HCT116 (cell line): ENCODE measurements around the gene KCNV2. TPM values are rescaled to one million over a fixed set of nuclear protein-coding genes. Genes with fewer than 3 reads are reported as not detected.

Experiments
- ATAC-seq: fragments of 200-7000 bp; cut with Tn5 transposase; 2 replicates; pipeline ENCODE4 v1.9.1; 2020; ENCODE audit warnings: mild to moderate bottlenecking, moderate library complexity
- Bru-seq: library from RNA; stranded (reverse); fragments of 400-500 nt; gene quantifications from one replicate; lab custom pipeline; 2021; lab: Mats Ljungman, UMichigan
- BruChase-seq, 2 experiments: library from RNA; stranded (reverse); fragments of 400-500 nt; gene quantifications; one replicate each; lab custom pipeline; 2021; lab: Mats Ljungman, UMichigan
- BruUV-seq: library from RNA; stranded (reverse); fragments of 400-500 nt; replicated peaks from 2 replicates; lab custom pipeline; 2021; lab: Mats Ljungman, UMichigan
- CTCF ChIA-PET: fragments of 300-600 bp; sonication (Branson Sonifier 250); formaldehyde crosslinking; loops from one replicate; lab custom pipeline; 2021; ENCODE audit warnings: antibody characterized with exemption; lab: Charles Lee
- POLR2A ChIA-PET: fragments of 300-600, 350-600 bp; sonication (Branson Sonifier 250); formaldehyde crosslinking; loops from one replicate; lab custom pipeline; 2021; ENCODE audit warnings: antibody characterized with exemption; lab: Charles Lee
- RAD21 ChIA-PET, 2 experiments: fragments of 300-600 bp; sonication (Branson Sonifier 250); formaldehyde crosslinking; loops; one replicate each; lab custom pipeline; 2023; ENCODE audit warnings: low total read pairs in 2 of 2; ENCODE audit not compliant: uncharacterized antibody in 2 of 2, unreplicated experiment in 2 of 2, low non-redundant PET in 1 of 2; lab: Charles Lee
- DNase-seq: peaks from one replicate; pipeline ENCODE4 v3.0.0-alpha.2; 2010; ENCODE audit warnings: low read depth, low spot score
- H2AFZ ChIP-seq: fragments of 200-600 bp; shearing (Covaris generic), sonication (generic); 2 replicates; pipeline ENCODE4 v1.6.1; 2017; ENCODE audit warnings: low read depth, mixed run types, mixed read lengths, antibody characterized with exemption, low read length; ENCODE audit not compliant: poor library complexity, severe bottlenecking
- H3K27ac ChIP-seq: 2 replicates; pipeline ENCODE4 v1.5.1; 2012; ENCODE audit warnings: low read depth, low read length
- H3K27me3 ChIP-seq: fragments of 200-600 bp; sonication (generic); 2 replicates; pipeline ENCODE4 v1.6.1; 2016; ENCODE audit warnings: mixed run types, low read length, mixed read lengths; ENCODE audit not compliant: insufficient read depth
- H3K36me3 ChIP-seq, 2 experiments: fragments of 200-500 bp in 1 of 2; fragments of 200-600 bp in 1 of 2; sonication (Bioruptor generic) in 1 of 2; sonication (generic) in 1 of 2; 2 replicates each; pipeline versions ENCODE4 v1.5.1 to v1.6.1; 2014 to 2016; ENCODE audit warnings: low read length in 2 of 2, inconsistent platforms in 1 of 2, mixed read lengths in 1 of 2, mixed run types in 1 of 2; ENCODE audit not compliant: insufficient read depth in 2 of 2, control insufficient read depth in 1 of 2
- H3K4me1 ChIP-seq, 2 experiments: fragments of 200-600 bp in 1 of 2; sonication (generic) in 1 of 2; 2 replicates each; pipeline versions ENCODE4 v1.5.1 to v1.6.1; 2012 to 2017; ENCODE audit warnings: low read length in 2 of 2, inconsistent platforms in 1 of 2, mild to moderate bottlenecking in 1 of 2, mixed read lengths in 1 of 2, mixed run types in 1 of 2, moderate library complexity in 1 of 2; ENCODE audit not compliant: insufficient read depth in 2 of 2, control insufficient read depth in 1 of 2
- H3K4me2 ChIP-seq: fragments of 200-600 bp; sonication (generic); 2 replicates; pipeline ENCODE4 v1.6.1; 2017; ENCODE audit warnings: mixed run types, low read length, mixed read lengths
- H3K4me3 ChIP-seq, 2 experiments: fragments of 200-600 bp in 1 of 2; sonication (generic) in 1 of 2; replicated peaks in 1 of 2; 2 replicates each; pipeline ENCODE4 v1.5.1; 2011 to 2016; ENCODE audit warnings: low read length in 2 of 2, control low read depth in 1 of 2, low read depth in 1 of 2, mild to moderate bottlenecking in 1 of 2, mixed read lengths in 1 of 2, mixed run types in 1 of 2
- H3K79me2 ChIP-seq: fragments of 200-600 bp; sonication (generic); 2 replicates; pipeline ENCODE4 v1.6.1; 2017; ENCODE audit warnings: mild to moderate bottlenecking, mixed run types, low read length, moderate library complexity, mixed read lengths; ENCODE audit not compliant: insufficient read depth
- H3K9ac ChIP-seq: fragments of 200-600 bp; sonication (generic); 2 replicates; pipeline ENCODE4 v1.6.1; 2016; ENCODE audit warnings: low read length, mixed read lengths
- H3K9me2 ChIP-seq: fragments of 200-600 bp; sonication (generic), shearing (Covaris generic); 2 replicates; pipeline ENCODE4 v1.6.1; 2017; ENCODE audit warnings: mixed run types, mild to moderate bottlenecking, moderate library complexity; ENCODE audit not compliant: insufficient read depth
- H3K9me3 ChIP-seq, 2 experiments: fragments of 200-500 bp in 1 of 2; fragments of 200-600 bp in 1 of 2; sonication (Bioruptor generic) in 1 of 2; sonication (generic) in 1 of 2; 2 replicates each; pipeline ENCODE4 v1.6.1; 2014 to 2017; ENCODE audit warnings: low read length in 2 of 2, mixed read lengths in 2 of 2, inconsistent platforms in 1 of 2, low read depth in 1 of 2, mild to moderate bottlenecking in 1 of 2, mixed run types in 1 of 2, moderate library complexity in 1 of 2; ENCODE audit not compliant: control insufficient read depth in 1 of 2, insufficient read depth in 1 of 2
- H4K20me1 ChIP-seq: fragments of 200-600 bp; sonication (generic), shearing (Covaris generic); 2 replicates; pipeline ENCODE4 v1.6.1; 2017; ENCODE audit warnings: mixed run types, mild to moderate bottlenecking, moderate library complexity; ENCODE audit not compliant: insufficient read depth
- CBX3 ChIP-seq: IDR thresholded peaks from 2 replicates; pipeline ENCODE4 v1.6.1; 2012; ENCODE audit warnings: low read depth
- ELF1 ChIP-seq: IDR thresholded peaks from 2 replicates; pipeline ENCODE4 v1.6.1; 2012; ENCODE audit warnings: low read depth, borderline replicate concordance
- EZH2 ChIP-seq: fragments of 200-600 bp; sonication (generic); IDR thresholded peaks from 2 replicates; pipeline ENCODE4 v1.6.1; 2017; ENCODE audit warnings: antibody characterized with exemption, mixed run types
- EZH2phosphoT487 ChIP-seq: fragments of 200-600 bp; IDR thresholded peaks from 2 replicates; pipeline ENCODE4 v1.6.1; 2018; ENCODE audit warnings: antibody characterized with exemption, borderline replicate concordance
- YY1 ChIP-seq: IDR thresholded peaks from 2 replicates; pipeline ENCODE4 v1.6.1; 2011; ENCODE audit warnings: low read length, low read depth, moderate library complexity, mild to moderate bottlenecking; ENCODE audit not compliant: insufficient replicate concordance; ENCODE audit errors: extremely low read depth
- ZFX ChIP-seq: fragments of 450-650 bp; IDR thresholded peaks from 2 replicates; pipeline ENCODE4 v1.6.1; 2017
- ZNF274 ChIP-seq: fragments of 200-500 bp; sonication (Bioruptor generic); IDR thresholded peaks from 2 replicates; pipeline ENCODE4 v1.6.1; 2014; ENCODE audit warnings: mild to moderate bottlenecking, low read depth, low read length, inconsistent platforms
- intact Hi-C: fragments of 100-400 bp; cut with micrococcal nuclease; formaldehyde crosslinking; loops from 2 replicates; pipeline ENCODE4 v1.10.0; 2022
- long read RNA-seq: library from polyadenylated mRNA; unstranded; transcript quantifications from one replicate; pipeline ENCODE4 v2.0.0, GENCODE V29; 2021; ENCODE audit not compliant: unreplicated experiment
- polyA plus RNA-seq: library from polyadenylated mRNA; unstranded; fragments of >200 nt; gene quantifications from 2 replicates; pipeline ENCODE4 v1.2.1, GENCODE V29; 2012; ENCODE audit warnings: missing spikeins
- total RNA-seq: library from RNA; stranded (reverse); gene quantifications from one replicate; pipeline ENCODE4 v1.2.1, GENCODE V29; 2021; ENCODE audit not compliant: unreplicated experiment
- TF ChIP-seq, protein P1 (sequence below), 3 experiments: fragments of 200-600 bp in 1 of 3; sonication (generic) in 1 of 3; IDR thresholded peaks in 2 of 3; conservative IDR thresholded peaks in 1 of 3; 2 replicates each; pipeline ENCODE4 v1.5.1; 2012 to 2017; ENCODE audit warnings: low read depth in 2 of 3, low read length in 2 of 3, antibody characterized with exemption in 1 of 3, borderline replicate concordance in 1 of 3, control low read depth in 1 of 3, mild to moderate bottlenecking in 1 of 3, mixed read lengths in 1 of 3, mixed run types in 1 of 3, moderate library complexity in 1 of 3; ENCODE audit not compliant: insufficient read depth in 1 of 3
- TF ChIP-seq, protein P2 (sequence below): IDR thresholded peaks from 2 replicates; pipeline ENCODE4 v1.6.1; 2012; ENCODE audit warnings: low read depth
- TF ChIP-seq, protein P3 (sequence below): IDR thresholded peaks from 2 replicates; pipeline ENCODE4 v1.6.1; 2011; ENCODE audit warnings: mild to moderate bottlenecking, low read length, moderate library complexity; ENCODE audit not compliant: insufficient replicate concordance; ENCODE audit errors: extremely low read depth

KCNV2 gene
- not detected for total RNA-seq
- 0.06 and 0.26 TPM in 2 replicates for polyA plus RNA-seq
- Bru-seq, nascent RNA, result not detected
- not detected for BruChase-seq, experiment 1, labeled RNA remaining after a 6-hour chase
- BruChase-seq, experiment 2, labeled RNA remaining after a 2-hour chase, result not detected
- long read RNA-seq, result 0 reads

DNA sequence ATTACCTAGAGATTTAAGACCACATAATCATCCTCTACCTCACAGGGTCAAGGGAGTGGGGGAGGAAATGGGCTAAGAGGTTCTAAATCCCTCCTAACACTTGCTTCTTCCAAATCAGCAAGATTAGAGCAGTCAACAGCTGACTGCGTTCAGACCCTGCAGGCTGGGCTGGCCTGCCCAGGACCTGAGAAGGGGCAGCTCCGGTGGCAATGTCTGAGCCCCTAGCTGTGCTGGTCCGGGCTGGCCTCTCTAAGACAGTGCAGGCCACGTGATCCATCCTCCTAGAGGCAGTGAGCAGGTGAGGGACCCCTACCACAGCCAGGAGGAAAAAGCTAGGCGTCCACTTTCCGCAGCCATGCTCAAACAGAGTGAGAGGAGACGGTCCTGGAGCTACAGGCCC lies at the start of gene KCNV2:
Gene KCNV2 (plus strand): TSS at position 126 of the 400 bp plus-strand sequence. CDS start 230 bp downstream, at position 356.
- no peak for DNase-seq
- Histone ChIP-seq H3K4me3 (no peak within 1 kb of the TSS), H4K20me1 (no peaks in the 10 kb centered on the region), H3K9ac (no peak within 1 kb of the TSS), H3K4me1 (no peaks in the 10 kb centered on the region), H3K4me2 (no peak within 1 kb of the TSS), H3K9me3 (no peaks in the 10 kb centered on the region), H2AFZ (no peak within 1 kb of the TSS), H3K79me2 (no peaks in the 10 kb centered on the region), H3K36me3 (peaks cover 0 to 5% of the 10 kb centered on the region in 2 experiments; a peak in 1 of 4 replicates), H3K9me2 (no peaks in the 10 kb centered on the region), H3K27ac (no peak within 1 kb of the TSS), H3K27me3 (no peaks in the 10 kb centered on the region)
- TF ChIP-seq YY1, result no peak
- TF ChIP-seq, protein P1, sequence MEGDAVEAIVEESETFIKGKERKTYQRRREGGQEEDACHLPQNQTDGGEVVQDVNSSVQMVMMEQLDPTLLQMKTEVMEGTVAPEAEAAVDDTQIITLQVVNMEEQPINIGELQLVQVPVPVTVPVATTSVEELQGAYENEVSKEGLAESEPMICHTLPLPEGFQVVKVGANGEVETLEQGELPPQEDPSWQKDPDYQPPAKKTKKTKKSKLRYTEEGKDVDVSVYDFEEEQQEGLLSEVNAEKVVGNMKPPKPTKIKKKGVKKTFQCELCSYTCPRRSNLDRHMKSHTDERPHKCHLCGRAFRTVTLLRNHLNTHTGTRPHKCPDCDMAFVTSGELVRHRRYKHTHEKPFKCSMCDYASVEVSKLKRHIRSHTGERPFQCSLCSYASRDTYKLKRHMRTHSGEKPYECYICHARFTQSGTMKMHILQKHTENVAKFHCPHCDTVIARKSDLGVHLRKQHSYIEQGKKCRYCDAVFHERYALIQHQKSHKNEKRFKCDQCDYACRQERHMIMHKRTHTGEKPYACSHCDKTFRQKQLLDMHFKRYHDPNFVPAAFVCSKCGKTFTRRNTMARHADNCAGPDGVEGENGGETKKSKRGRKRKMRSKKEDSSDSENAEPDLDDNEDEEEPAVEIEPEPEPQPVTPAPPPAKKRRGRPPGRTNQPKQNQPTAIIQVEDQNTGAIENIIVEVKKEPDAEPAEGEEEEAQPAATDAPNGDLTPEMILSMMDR (IDR thresholded peaks at IDR 0.05 in 2 of 3, conservative IDR thresholded peaks at IDR 0.05 in 1 of 3; ENCODE audit: borderline replicate concordance in 1 of 3, insufficient read depth in 1 of 3, low read depth in 2 of 3, low read length in 2 of 3), result no peak
- TF ChIP-seq EZH2, result no peak
- TF ChIP-seq ZFX, result no peak
- TF ChIP-seq ELF1, result no peak
- no peak for TF ChIP-seq EZH2phosphoT487
- TF ChIP-seq, protein P2, sequence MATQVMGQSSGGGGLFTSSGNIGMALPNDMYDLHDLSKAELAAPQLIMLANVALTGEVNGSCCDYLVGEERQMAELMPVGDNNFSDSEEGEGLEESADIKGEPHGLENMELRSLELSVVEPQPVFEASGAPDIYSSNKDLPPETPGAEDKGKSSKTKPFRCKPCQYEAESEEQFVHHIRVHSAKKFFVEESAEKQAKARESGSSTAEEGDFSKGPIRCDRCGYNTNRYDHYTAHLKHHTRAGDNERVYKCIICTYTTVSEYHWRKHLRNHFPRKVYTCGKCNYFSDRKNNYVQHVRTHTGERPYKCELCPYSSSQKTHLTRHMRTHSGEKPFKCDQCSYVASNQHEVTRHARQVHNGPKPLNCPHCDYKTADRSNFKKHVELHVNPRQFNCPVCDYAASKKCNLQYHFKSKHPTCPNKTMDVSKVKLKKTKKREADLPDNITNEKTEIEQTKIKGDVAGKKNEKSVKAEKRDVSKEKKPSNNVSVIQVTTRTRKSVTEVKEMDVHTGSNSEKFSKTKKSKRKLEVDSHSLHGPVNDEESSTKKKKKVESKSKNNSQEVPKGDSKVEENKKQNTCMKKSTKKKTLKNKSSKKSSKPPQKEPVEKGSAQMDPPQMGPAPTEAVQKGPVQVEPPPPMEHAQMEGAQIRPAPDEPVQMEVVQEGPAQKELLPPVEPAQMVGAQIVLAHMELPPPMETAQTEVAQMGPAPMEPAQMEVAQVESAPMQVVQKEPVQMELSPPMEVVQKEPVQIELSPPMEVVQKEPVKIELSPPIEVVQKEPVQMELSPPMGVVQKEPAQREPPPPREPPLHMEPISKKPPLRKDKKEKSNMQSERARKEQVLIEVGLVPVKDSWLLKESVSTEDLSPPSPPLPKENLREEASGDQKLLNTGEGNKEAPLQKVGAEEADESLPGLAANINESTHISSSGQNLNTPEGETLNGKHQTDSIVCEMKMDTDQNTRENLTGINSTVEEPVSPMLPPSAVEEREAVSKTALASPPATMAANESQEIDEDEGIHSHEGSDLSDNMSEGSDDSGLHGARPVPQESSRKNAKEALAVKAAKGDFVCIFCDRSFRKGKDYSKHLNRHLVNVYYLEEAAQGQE, result no peak
- no peak for TF ChIP-seq ZNF274
- TF ChIP-seq CBX3, result no peak
- TF ChIP-seq, protein P3, sequence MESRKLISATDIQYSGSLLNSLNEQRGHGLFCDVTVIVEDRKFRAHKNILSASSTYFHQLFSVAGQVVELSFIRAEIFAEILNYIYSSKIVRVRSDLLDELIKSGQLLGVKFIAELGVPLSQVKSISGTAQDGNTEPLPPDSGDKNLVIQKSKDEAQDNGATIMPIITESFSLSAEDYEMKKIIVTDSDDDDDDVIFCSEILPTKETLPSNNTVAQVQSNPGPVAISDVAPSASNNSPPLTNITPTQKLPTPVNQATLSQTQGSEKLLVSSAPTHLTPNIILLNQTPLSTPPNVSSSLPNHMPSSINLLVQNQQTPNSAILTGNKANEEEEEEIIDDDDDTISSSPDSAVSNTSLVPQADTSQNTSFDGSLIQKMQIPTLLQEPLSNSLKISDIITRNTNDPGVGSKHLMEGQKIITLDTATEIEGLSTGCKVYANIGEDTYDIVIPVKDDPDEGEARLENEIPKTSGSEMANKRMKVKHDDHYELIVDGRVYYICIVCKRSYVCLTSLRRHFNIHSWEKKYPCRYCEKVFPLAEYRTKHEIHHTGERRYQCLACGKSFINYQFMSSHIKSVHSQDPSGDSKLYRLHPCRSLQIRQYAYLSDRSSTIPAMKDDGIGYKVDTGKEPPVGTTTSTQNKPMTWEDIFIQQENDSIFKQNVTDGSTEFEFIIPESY, result no peak
- ChIA-PET RAD21 (no interaction called here), POLR2A (no interaction called here), CTCF (no interaction called here)
- BruUV-seq, result no TSS peak
- ATAC-seq, result no peak
- intact Hi-C loops, result no loop called here
